Activated CD8-positive, alpha-beta memory T cell treated with anti-CD3 and anti-CD28 coated beads for 36 hours (primary cell): ENCODE data around the gene GFPT1. TPM values are rescaled to one million over a fixed set of nuclear protein-coding genes. Genes with fewer than 3 reads are reported as not detected.
"Not testable (repeated sequence)": the region's sequence is repeated elsewhere in the genome, so short reads cannot be mapped to it uniquely, and the experiment has no call there.

ENCODE experiments used
- CTCF ChIA-PET: fragments of 350-600 bp; sonication (Branson Sonifier 250); formaldehyde crosslinking; loops from one replicate; lab custom pipeline; 2021; ENCODE audit warnings: antibody characterized with exemption; lab: Charles Lee
- POLR2A ChIA-PET: fragments of 350-600 bp; sonication (Branson Sonifier 250); formaldehyde crosslinking; loops from one replicate; lab custom pipeline; 2021; ENCODE audit warnings: antibody characterized with exemption; lab: Charles Lee
- total RNA-seq, 2 experiments: library from RNA; stranded (reverse); gene quantifications; one replicate each; pipeline ENCODE4 v1.2.3, GENCODE V29; 2021

Gene GFPT1
- 10 to 100 TPM; 35.8 to 39.0 TPM for total RNA-seq

DNA sequence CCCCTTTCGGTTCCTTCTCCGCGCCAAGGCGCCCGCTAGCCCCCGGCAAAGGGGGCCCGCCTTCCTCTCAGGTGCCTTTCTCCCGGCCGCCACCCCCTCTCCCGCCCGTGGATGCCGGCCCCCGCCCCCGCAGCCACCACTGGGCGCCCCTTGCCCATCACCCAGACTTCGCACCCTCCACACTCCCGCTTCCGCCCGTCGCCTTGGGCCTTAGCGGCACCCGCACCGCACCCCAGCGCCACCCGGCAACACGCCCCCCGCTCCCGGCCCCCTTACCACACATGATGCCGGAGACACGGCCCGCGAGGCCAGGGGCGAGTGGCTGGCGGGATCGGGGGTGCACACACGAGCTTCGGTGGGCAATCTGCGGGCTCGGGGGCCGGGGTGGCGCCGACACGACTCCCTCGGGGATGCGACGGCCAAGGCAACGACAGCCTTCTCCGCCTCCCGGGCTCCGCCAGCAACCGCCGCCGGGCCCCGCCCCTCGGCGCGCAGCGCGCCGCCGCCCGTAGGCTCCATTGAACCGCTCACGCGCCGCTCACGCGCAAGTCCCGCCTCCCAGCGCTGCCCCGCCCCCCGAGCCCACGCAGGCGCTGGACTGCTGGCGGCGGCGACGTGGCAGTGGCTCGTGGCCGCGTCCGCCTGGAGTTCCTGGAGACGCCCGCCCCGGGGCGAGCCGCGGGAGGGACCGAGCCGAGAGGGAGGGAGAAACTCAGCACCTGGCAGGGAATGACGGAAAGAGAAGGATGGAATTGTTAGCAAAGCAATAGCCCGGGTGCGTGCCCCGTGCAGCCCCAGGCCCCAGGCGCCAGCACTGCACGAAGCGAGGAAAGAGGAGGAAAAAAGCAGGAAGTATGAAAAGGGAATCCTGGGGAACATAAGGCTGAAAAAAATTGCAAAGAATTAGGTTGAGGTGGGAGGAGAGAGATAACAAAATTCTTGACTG, at the start of gene GFPT1:
GFPT1 (minus strand) TSS at position 439 of the 946 bp plus-strand sequence; CDS start at position 283, 156 bp downstream.
- ChIA-PET CTCF (no interaction called here), POLR2A (interaction anchor here (1.9 kb wide), 1 partner anchor 51 kb away, joined by 14 read pairs; the partner anchor contains the start of gene NFU1)

DNA sequence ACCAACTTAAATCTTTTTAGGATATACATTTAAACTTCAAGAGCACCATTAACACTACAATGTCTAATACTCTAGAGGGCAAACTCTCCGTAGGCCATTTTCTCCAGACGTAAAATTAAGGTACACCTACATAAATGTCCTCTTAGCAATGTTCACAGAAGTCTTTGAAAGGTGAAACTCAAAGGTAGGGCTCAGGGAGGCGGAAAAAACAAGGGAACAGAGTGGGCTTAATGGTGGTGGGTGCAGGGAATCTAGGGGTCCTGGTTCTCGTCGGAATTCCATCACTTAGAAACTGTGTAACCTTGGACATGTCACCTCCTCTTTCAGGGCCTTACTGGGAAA, 49.5 kb upstream of the GFPT1 start:
- ChIA-PET POLR2A (interaction anchor here (0.6 to 2.4 kb wide), 3 partner anchors 50 to 81 kb away, joined by 6 to 14 read pairs (median 7); partner anchors contain the start of gene GFPT1), CTCF (interaction anchor here (0.9 to 1.4 kb wide), 4 partner anchors 8 to 207 kb away, joined by 3 to 4 read pairs (median 3); partner anchors contain the start of gene AAK1)

DNA sequence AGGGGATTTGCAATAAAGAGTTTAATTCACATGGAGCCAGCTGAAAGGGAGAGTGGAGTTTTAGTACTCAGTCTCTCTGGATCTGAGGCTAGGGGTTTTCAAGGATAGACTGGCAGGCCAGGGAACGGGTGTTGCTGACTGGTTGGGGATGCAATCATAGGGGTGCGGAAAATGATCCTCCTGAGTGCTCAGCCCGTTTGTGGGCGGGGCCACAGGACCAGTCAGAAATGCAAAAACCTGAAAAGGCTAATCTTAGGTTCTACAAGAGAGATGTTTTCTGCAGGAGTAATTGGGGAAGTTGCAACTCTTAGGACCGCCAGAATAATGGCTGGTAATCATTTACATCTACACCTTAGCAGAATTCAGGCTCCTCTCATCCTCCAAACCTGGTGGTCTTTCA, 47.7 kb upstream of the GFPT1 start:
- POLR2A ChIA-PET = no interaction called here
- CTCF ChIA-PET = no interaction called here

DNA sequence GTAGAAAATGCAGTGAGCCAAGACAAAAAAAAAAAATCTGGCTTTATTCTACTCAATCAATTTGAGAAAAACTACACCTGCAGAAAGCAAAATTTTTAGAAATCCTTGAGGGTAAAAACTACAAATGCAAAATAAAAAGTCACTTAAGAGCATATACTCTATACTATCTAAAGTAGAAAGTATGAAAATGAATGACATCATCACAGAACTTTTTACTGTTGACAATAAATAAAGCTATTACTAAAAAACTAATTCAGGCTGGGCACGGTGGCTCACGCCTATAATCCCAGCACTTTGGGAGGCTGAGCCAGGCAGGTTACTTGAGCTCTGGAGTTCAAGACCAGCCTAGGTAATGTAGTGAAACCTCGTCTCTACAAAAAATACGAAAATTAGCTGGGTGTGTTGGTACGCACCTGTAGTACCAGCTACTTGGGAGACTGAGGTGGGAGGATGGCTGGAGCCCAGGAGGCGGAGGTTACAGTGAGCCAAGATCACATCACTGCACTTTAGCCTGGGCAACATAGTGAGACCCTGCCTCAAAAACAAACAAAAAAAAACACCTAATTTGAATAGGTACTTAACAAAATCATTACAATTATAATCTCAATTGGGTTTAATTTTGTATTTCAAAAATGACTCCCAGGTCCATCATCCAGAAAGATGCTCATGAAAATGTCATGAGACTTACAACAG, 42.6 kb upstream of the GFPT1 start:
- ChIA-PET POLR2A (no interaction called here), CTCF (no interaction called here)

DNA sequence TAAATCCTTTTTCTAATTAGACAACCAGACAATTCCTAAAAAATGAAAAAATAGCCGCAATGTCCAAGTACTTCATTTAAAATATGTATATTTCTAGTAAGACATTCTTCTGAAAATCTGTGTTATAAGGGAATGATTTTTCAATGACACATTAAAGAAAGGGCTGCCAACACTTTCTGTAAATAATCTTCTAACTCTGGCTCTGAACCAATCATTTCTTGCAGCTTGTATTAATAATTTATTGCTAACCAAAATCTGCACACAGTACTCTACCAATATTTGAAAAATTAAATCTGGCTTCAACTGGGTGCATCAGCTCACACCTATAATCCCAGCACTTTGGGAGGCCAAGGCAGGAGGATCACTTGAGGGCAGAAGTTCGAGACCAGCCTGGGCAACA, 42.0 kb upstream of the GFPT1 start:
- ChIA-PET POLR2A (no interaction called here), CTCF (interaction anchor here (1.1 kb wide), 1 partner anchor 8 kb away, joined by 4 read pairs; the partner anchor contains the start of gene NFU1)

DNA sequence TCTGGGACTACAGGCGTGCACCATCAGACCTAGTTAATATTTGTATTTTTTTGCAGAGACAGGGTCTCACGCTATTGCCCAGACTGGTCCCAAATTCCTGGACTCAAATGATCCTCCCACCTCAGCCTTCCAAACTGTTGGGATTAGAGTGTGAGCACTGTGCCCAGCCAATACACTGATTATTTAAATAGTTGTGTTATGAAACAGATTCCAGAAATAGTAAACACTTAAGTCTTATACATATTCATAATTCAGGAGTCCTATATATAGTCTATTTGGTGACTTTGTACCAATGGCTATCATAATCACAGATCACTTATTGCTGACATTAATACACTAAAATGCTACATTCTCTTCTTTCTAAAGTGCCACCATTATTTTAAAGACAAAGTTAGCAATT, 37.4 kb upstream of the GFPT1 start:
- ChIA-PET POLR2A (no interaction called here), CTCF (no interaction called here)

DNA sequence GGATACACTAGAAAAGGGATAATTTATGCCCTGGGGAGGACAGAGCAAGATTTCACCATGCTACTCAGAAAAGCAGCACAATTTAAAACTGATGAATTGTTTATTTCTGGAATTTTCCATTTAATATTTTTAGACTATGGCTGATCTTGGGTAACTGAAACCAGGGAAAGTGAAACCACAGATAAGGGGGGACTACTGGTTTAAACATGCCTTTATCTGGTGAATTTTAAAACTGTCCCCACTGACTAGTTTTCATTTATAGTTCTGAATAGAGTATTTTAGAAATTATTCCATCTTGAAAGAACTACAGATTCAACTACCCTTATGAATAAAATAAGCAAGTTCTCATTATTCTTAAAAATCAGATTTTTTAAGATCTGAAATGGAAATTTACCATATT, 35.2 kb upstream of the GFPT1 start:
- ChIA-PET POLR2A (no interaction called here), CTCF (no interaction called here)

DNA sequence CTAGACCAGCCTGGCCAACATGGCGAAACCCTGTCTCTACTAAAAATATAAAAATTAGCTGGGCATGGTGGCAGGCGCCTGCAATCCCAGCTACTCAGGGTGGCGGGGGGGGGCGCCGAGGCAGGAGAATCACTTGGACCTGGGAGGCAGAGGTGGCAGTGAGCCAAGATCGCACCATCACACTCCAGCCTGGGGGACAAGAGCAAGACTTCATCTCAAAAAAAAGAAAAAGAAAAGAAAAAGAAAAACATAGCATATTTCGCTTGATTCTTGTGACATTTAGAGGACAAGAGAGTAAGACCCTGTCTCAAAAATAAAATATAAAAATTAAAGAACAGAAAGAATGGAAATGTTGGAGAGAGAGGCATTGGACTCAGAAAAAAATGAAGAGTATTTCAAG, 32.1 kb upstream of the GFPT1 start:
- CTCF ChIA-PET, POLR2A ChIA-PET: not testable (repeated sequence)

DNA sequence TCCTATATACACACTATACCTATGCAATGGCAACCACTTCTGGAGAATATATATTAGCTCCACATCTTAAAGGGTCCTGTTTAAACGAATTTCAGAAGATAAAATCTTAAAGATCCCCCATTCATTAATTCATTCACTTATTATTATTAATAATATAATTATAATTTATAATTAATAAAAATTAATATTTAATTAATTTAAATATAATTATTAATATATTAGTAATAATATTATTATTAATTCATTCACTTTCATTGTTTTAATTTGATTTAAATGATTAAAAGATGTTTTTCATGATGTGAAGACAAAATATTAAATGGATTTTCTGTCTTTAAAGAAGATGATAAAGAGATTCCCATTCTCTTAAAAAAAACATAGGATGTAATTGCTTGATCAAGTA, 29.1 kb upstream of the GFPT1 start:
- CTCF ChIA-PET = no interaction called here
- POLR2A ChIA-PET = no interaction called here

DNA sequence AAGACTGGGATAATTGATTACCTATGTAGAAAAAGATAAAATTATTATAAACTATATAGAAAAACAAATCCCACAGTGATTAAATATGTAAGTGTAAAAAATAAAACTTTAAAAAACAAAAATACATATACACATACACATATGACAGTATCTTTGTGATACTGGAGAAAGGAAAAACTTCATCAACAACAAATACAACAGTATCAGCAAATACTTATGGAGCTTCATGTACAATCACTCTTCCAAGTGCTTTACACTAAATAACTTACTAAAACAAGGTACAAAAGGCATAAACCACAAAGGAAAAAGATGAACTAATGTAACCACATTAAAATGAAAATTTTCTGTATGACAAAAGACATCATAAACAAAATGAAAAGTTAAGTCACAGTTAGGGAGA, 24.1 kb upstream of the GFPT1 start:
- POLR2A ChIA-PET = no interaction called here
- CTCF ChIA-PET = no interaction called here

DNA sequence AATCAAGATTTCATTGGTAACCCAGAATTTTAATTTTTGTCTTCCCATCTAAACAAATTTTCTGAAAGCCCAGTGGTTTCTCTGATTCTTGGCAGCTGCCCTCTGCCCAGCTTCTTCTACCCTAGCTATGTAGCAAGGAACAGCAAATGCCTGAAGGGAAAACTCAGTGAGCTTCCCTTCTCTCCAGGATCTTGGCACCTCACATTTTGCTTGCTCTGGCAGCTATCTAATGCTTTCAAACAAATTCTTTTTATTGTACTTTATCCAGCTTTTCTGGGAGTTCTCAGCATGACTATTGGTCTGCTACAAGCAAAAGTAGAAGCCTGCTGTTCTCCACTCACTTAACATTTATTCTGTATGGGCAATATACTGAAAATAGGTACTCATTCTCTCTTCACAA, 18.3 kb upstream of the GFPT1 start:
- ChIA-PET POLR2A (no interaction called here), CTCF (no interaction called here)

DNA sequence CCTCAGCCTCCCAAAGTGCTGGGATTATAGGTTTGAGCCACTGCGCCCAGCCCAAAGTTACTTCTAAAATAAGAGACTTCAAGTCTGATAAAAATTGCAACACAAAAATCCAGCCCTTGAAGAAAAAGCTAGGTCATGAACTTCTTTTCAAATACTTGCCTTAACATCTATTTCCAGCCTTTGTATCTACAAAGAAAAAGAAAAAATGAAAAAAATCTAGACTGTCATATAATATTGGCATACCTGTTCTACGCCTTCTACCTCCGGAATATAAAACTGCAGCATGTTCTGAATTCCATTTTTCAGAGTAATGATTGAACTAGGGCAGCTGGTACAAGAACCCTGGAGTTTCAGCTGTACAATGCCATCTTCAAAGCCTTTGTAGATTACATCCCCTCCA, 13.1 kb upstream of the GFPT1 start:
- ChIA-PET CTCF (interaction anchor here (0.7 kb wide), 1 partner anchor 116 kb away, joined by 3 read pairs; no protein-coding TSS in a partner anchor), POLR2A (no interaction called here)

DNA sequence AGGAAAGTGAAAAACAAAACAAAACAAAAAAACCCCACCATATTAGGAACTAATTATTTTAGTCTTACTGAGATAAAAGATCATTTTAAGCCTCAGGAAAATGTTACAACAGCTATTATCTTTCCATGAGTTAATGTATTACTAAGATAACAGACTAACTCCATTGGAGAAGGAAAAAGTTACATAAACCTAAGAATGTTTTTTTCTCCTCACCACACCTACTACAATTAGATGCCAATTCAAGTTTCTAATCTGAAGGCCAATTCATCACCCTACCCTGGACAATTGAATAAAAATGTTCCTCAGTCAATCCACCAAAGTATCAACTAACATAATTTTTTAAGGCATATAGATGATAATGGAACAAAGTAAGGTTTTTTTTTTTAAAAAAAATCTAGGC, 10.2 kb upstream of the GFPT1 start:
- POLR2A ChIA-PET = no interaction called here
- CTCF ChIA-PET = no interaction called here

DNA sequence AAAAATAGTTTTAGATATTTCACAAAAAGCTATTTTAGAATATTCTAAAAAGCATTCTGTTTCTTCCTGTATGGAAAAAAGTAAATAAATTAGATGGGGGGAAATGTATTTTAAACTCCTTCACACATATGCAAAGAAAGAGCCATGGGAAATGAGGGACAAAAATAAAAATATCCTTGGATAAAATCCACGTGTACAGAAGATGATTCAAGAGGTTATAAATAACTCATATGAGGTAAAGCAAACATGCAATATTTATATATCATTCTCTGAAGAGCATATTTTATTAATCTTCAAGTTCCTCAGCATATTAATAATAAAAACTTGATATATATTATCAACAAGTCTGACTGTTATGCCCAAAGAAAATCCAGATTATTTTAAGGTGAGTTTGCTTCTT, 8.8 kb upstream of the GFPT1 start:
- ChIA-PET POLR2A (no interaction called here), CTCF (no interaction called here)

DNA sequence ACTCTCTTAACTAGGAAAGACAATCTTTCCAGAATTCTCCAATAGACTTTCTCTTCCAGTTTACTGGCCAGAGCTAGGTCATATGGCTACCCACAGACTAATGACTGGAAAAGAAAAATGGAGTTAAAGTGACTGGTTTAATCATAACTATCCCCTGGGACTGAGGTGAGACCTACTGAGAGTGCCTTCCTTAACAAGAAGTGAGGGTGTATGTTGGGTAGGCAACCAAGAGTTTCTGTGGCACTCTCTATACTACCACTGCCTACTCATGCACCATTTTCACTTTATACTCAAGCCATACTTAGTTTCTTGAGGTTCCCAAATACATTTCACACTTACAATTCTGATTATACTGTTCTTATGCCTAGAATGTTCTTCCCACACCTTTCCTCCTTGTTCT, 6.9 kb upstream of the GFPT1 start:
- ChIA-PET CTCF (no interaction called here), POLR2A (no interaction called here)

DNA sequence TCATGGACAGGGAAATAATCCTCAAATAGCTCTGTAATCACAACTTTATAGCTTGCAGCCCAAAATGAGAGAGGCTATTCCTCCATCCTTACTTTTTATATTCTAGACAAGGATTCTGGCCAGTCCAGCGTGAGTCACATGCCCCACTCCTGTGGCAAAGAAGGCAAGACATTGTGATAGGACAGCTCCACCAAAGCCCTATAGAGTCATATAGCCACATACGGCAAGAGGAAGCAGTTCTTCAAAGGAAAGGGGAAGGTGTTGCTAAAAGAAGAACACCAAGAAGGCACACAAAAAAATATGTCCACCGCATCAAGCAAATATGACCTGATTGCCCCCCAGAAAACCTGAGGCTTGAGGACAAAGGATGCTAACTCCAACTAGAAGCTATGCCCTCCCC, 3.4 kb upstream of the GFPT1 start:
- POLR2A ChIA-PET = no interaction called here
- CTCF ChIA-PET = no interaction called here

DNA sequence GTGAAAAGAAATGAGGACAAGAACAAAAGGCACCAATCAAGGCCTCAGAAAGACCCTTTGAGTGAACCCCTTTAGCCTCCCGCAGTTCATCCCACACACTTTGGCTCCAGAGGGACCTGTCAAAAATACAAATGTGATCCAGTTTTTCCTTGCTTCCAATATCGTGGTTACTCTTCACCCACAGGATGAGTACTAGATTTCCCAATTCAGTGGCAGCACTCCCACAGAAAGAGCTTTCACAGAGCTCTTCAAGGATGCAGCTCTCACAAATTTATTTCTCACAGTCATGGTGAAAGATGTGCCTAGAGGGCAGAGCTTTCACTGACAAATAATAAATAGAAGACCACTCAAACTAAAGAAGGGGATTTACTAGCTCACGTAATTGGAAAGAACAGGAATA, 3.0 kb upstream of the GFPT1 start:
- ChIA-PET POLR2A (no interaction called here), CTCF (no interaction called here)

DNA sequence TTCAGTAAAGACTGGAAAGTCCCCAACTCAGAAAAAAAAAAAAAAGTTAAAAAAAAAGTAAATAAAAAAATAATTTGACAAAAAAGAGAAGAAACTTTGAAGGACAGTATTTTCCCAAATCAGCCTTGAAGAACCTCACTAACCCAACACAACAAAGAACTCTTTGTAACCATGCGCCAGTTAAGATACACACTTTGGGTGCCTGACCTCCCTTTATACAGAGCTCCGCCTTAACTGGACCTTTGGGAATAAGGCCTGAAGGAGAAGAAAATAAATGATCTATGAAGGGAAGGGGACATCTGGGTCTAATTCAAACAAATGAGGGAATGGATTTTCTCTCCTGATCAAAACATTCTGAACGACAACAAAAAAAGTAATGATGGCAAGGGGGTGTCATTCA, 2.2 kb upstream of the GFPT1 start:
- CTCF ChIA-PET = no interaction called here
- POLR2A ChIA-PET = no interaction called here

DNA sequence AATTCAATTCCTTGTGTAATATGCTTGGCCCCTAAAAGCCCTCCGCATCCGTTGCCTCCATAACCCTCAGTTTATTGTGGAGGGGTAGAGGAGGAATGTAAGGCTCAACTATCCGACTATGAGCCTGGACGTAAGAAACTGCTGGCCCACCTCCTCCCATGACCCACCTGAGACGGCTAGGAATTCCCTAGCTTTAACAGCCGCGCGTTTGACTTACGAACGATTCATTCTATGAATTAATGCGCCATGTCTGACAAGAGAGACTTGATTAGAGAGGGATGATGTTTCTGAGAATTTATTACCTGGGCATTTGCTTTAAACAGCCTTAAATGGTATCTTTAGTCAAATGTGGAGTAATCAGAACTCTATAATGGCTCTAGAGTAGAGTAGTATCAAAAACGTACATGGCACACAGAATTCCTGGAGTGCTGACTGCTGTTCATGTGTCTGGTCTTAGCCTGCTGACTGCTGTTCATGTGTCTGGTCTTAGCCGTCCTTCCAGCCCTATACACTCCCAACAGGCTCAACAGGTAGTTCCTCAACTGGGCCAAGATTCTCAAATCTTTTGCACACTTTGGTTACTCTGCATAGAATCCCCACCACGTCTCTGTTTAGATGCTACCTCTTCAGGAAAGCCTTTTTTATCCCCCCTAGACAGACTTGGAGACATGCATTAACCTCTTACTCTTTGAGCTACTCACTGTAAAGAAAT, 899 bp upstream of the GFPT1 start:
- CTCF ChIA-PET = no interaction called here
- POLR2A ChIA-PET = no interaction called here

DNA sequence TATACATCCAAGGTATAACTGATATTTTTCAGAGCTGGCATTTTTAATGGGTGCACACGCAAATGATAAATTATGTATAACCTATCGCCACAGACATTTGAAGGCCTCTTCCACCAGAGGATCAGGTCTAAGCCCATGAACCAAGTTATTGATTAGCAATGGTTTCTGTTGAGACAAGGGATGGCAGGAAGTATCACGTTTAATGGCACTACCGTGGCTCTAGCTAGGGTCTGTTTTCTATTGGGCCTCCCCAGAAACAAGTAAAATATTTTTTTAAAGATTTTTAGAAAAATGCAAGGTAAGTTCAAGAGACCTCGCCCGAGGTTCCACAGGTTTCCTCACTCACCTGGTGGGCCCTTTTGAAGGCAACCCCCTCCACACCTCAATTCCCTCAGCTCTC, 667 bp downstream of the GFPT1 start:
- CTCF ChIA-PET = interaction anchor here (0.5 to 1.1 kb wide), 2 partner anchors 9 to 11 kb away, joined by 3 to 5 read pairs; no protein-coding TSS in a partner anchor
- POLR2A ChIA-PET = interaction anchor here (1.9 kb wide), 1 partner anchor 51 kb away, joined by 14 read pairs; the partner anchor contains the start of gene NFU1
